Measurements from ENCODE around the gene IFRD2. TPM values are rescaled to one million over a fixed set of nuclear protein-coding genes. Genes with fewer than 3 reads are reported as not detected.
A peak's percentile ranks its signal among the peaks of the same experiment; 100 is the strongest.

IFRD2 gene
- total and polyA plus RNA-seq, 2 experiments from 2014 or later, result 85.4 to 90.2 TPM

DNA sequence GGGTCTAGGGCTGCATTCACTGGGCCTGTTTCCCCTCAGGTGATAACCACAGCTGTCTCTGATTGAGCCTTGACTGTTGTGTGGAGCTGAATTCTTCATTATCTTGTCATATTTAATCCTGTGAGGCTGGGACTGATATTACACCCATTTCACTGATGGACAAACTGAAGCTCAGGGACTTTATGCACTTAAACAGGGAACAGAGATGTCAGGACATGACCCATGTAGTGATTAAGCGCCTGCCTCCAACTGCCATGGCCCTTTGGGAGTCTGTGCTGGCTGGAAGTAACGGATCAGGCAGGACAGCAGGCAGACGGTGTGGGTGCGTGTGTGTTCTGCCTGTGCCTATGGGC, 48.7 kb downstream of the IFRD2 start:
- in situ Hi-C loops (cut with MboI), result no loop called here
- TF ChIP-seq EZH2 (IDR thresholded peaks at IDR 0.05; ENCODE audit: insufficient read depth, poor library complexity, severe bottlenecking), result no peak
- no peak for TF ChIP-seq EZH2phosphoT487 (IDR thresholded peaks at IDR 0.05; ENCODE audit: insufficient read depth, low read depth)
- H4K20me1 ChIP-seq (ENCODE audit: insufficient read depth), result no peaks in the 10 kb centered on the region
- H3K27me3 ChIP-seq (replicated peaks; ENCODE audit: insufficient read depth), result no peaks in the 10 kb centered on the region
- 88 to 97% methylated on average over 4 of the region's 4 CpGs for WGBS, 2 experiments (ENCODE audit: low coverage in 1 of 2, low lambda C conversion rate in 2 of 2, missing lambda C conversion rate in 2 of 2)
- H3K36me3 ChIP-seq (ENCODE audit: low read depth), result no peaks in the 10 kb centered on the region; the same call in 1 of the 2 replicates
- no peak overlapping the region for H2AFZ ChIP-seq
- H3K9ac ChIP-seq, result 0 out of 2 replicates have a peak overlapping the region, but pooled peaks have one; percentile 20
- no peak for DNase-seq
- peak overlapping the region; percentile 3 for H3K4me2 ChIP-seq (ENCODE audit: unreplicated experiment)
- H3K9me2 ChIP-seq (ENCODE audit: insufficient read depth), result no peaks in the 10 kb centered on the region
- H3K27ac ChIP-seq, result peak overlapping the region; percentile 61
- H3K4me1 ChIP-seq (ENCODE audit: insufficient read depth), result peaks cover 50% of the 10 kb centered on the region
- no peaks in the 10 kb centered on the region for H3K9me3 ChIP-seq (ENCODE audit: low read depth)
- peaks cover 41% of the 10 kb centered on the region for H3F3A ChIP-seq (ENCODE audit: insufficient read depth)
- peaks cover 92% of the 10 kb centered on the region for H3K79me2 ChIP-seq (ENCODE audit: insufficient read depth)
- H3K4me3 ChIP-seq, result no peak overlapping the region

DNA sequence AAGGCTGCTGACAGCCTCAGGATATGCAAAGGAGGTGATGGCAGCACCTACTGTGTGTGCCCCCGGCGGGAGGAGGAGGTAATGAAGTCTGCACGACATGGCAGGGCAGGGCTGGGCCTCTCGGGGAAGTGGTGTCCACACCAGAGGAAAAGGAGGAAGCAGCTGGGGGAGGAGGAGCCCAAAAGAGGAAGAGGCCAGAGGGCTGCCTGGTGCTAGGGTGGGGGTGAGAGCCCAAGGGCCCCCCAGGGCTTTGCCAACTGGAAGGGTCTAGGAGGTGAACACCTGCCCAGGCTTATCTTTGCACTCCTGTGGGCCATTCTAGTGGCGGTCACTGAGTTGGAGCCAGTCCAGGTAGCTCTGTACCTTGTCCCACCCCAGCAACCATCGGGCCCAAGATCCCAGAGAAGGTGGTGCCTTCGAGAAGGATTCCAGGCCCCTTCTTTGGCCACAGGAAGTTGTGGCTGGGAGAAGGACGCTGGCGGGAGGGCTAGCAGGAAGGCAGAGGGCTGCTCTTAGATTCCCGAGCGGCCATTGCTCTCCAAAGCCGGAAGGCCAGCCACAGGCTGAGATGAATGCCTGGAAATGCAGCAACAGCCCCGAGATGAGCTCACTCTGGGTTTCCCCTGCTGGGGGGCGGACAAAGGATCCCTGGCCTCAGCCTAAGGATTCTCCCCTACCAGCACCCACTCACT, 49.2 kb downstream of the IFRD2 start:
- TF ChIP-seq EZH2 (IDR thresholded peaks at IDR 0.05; ENCODE audit: insufficient read depth, poor library complexity, severe bottlenecking), result no peak
- no peak for TF ChIP-seq EZH2phosphoT487 (IDR thresholded peaks at IDR 0.05; ENCODE audit: insufficient read depth, low read depth)
- in situ Hi-C loops (cut with MboI), result no loop called here
- Histone ChIP-seq H2AFZ (no peak overlapping the region), H3K27ac (peak overlapping the region; percentile 61), H3K4me1 (ENCODE audit: insufficient read depth) (peaks cover 48% of the 10 kb centered on the region), H3K79me2 (ENCODE audit: insufficient read depth) (peaks cover 92% of the 10 kb centered on the region), H3K9me3 (ENCODE audit: low read depth) (no peaks in the 10 kb centered on the region), H4K20me1 (ENCODE audit: insufficient read depth) (no peaks in the 10 kb centered on the region), H3K36me3 (ENCODE audit: low read depth) (no peaks in the 10 kb centered on the region; the same call in 1 of the 2 replicates), H3K27me3 (replicated peaks; ENCODE audit: insufficient read depth) (no peaks in the 10 kb centered on the region), H3K4me3 (no peak overlapping the region), H3F3A (ENCODE audit: insufficient read depth) (peaks cover 39% of the 10 kb centered on the region), H3K9ac (peak overlapping the region; percentile 20; the same call in 1 of the 2 replicates), H3K9me2 (ENCODE audit: insufficient read depth) (no peaks in the 10 kb centered on the region), H3K4me2 (ENCODE audit: unreplicated experiment) (peak overlapping the region; percentile 3)
- DNase-seq, result peak; percentile 71
- 46 to 56% methylated on average over 14 of the region's 14 CpGs for WGBS, 2 experiments (ENCODE audit: low coverage in 1 of 2, low lambda C conversion rate in 2 of 2, missing lambda C conversion rate in 2 of 2)

DNA sequence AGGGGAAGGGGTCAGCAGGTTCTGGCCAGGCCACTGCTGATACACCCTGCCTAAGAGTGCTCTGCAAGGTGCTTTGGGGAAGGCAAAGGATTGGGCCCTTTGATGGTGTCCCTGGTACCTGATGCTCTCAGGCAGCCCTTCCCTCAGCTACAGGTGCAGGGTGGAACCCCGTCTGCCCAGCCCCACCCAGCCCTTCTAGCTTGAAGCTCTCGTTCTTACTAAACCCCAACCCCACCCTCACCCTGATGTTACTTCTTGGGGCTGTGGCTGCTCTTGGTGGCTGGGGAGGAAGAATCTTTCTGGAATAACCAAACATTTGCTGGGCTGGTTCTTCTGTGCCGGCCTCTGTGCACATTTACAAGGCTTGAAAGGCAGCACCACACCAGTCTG, 49.9 kb downstream of the IFRD2 start:
- Histone ChIP-seq H3K4me2 (ENCODE audit: unreplicated experiment) (no peak overlapping the region), H3K4me1 (ENCODE audit: insufficient read depth) (peaks cover 42% of the 10 kb centered on the region)

DNA sequence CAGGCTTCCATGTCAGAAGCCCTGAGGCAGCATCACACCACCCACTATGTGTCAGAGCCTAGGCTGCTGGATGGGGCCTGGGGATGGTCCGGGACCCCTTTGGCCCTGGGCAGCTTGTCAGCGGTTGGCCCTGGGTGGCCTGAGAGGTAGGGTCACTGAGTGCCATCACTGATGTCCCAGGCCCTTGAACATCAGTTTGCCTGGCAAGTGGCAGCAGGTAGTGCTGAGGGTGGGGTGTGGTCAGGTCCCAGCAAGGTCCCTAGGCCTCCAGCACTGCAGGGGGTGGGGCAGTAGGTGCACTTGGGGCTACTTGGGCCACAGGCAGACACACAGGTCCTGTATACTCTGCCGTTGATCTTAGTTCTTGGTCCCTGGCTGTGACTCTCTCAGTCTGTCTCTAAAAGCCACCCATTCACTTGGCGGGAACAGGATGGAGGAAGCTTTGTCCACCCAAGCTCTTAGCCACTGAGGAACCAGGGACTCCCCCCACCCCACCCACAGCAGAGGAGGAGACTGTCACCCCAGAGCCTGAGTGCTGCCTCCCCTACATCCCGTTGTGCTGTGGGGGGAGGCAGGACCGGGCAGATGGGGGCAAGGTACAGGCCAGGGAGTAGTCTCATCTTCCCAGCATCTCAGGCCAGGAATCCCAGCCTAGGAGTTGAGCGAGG, 50.4 kb downstream of the IFRD2 start:
- in situ Hi-C loops (cut with MboI), result no loop called here

More for the DNA sequence above, 49.9 kb downstream of the IFRD2 start:
- in situ Hi-C loops (cut with MboI), result no loop called here
- Histone ChIP-seq H3K27me3 (replicated peaks; ENCODE audit: insufficient read depth) (no peaks in the 10 kb centered on the region), H3K27ac (peak overlapping the region; percentile 61), H3K9ac (0 out of 2 replicates have a peak overlapping the region, but pooled peaks have one; percentile 4), H3F3A (ENCODE audit: insufficient read depth) (peaks cover 37% of the 10 kb centered on the region), H3K9me3 (ENCODE audit: low read depth) (no peaks in the 10 kb centered on the region), H4K20me1 (ENCODE audit: insufficient read depth) (no peaks in the 10 kb centered on the region), H3K9me2 (ENCODE audit: insufficient read depth) (no peaks in the 10 kb centered on the region), H3K4me3 (no peak overlapping the region), H3K36me3 (ENCODE audit: low read depth) (no peaks in the 10 kb centered on the region; the same call in 1 of the 2 replicates), H2AFZ (no peak overlapping the region), H3K79me2 (ENCODE audit: insufficient read depth) (peaks cover 92% of the 10 kb centered on the region)
- WGBS, 2 experiments (ENCODE audit: low coverage in 1 of 2, low lambda C conversion rate in 2 of 2, missing lambda C conversion rate in 2 of 2), result 60 to 70% methylated on average over 3 of the region's 3 CpGs
- no peak for DNase-seq
- no peak for TF ChIP-seq EZH2phosphoT487 (IDR thresholded peaks at IDR 0.05; ENCODE audit: insufficient read depth, low read depth)
- no peak for TF ChIP-seq EZH2 (IDR thresholded peaks at IDR 0.05; ENCODE audit: insufficient read depth, poor library complexity, severe bottlenecking)

More for the DNA sequence above, 50.4 kb downstream of the IFRD2 start:
- DNase-seq, result no peak
- Histone ChIP-seq H3K4me2 (ENCODE audit: unreplicated experiment) (no peak overlapping the region), H3K9me2 (ENCODE audit: insufficient read depth) (no peaks in the 10 kb centered on the region), H3K27ac (0 out of 2 replicates have a peak overlapping the region, but pooled peaks have one; percentile 61), H4K20me1 (ENCODE audit: insufficient read depth) (no peaks in the 10 kb centered on the region), H3K9ac (0 out of 2 replicates have a peak overlapping the region, but pooled peaks have one; percentile 4), H3K4me1 (ENCODE audit: insufficient read depth) (peaks cover 37% of the 10 kb centered on the region), H3K9me3 (ENCODE audit: low read depth) (no peaks in the 10 kb centered on the region), H2AFZ (no peak overlapping the region), H3K36me3 (ENCODE audit: low read depth) (no peaks in the 10 kb centered on the region; the same call in 1 of the 2 replicates), H3K27me3 (replicated peaks; ENCODE audit: insufficient read depth) (no peaks in the 10 kb centered on the region), H3K4me3 (no peak overlapping the region), H3K79me2 (ENCODE audit: insufficient read depth) (peaks cover 93% of the 10 kb centered on the region), H3F3A (ENCODE audit: insufficient read depth) (peaks cover 32% of the 10 kb centered on the region)
- WGBS, 2 experiments (ENCODE audit: low coverage in 1 of 2, low lambda C conversion rate in 2 of 2, missing lambda C conversion rate in 2 of 2), result 65 to 68% methylated on average over 7 of the region's 7 CpGs
- TF ChIP-seq EZH2phosphoT487 (IDR thresholded peaks at IDR 0.05; ENCODE audit: insufficient read depth, low read depth) (no peak), EZH2 (IDR thresholded peaks at IDR 0.05; ENCODE audit: insufficient read depth, poor library complexity, severe bottlenecking) (no peak)
